Esophagus muscularis mucosa (tissue), 4 donors: ENCODE data around the gene KIF14. TPM values are rescaled to one million over a fixed set of nuclear protein-coding genes. Genes with fewer than 3 reads are reported as not detected.

Experiments
- DNase-seq: peaks from one replicate; pipeline ENCODE4 v3.0.0-alpha.2; 2017; ENCODE audit errors: extremely low spot score
- H3K27ac ChIP-seq, 4 donors: fragments of 200-600 bp; sonication (generic); replicated peaks in 1 of 4; 1 replicate in 3 of 4; 2 replicates in 1 of 4; pipeline ENCODE4 v1.5.1; 2016 to 2019; ENCODE audit warnings: mild to moderate bottlenecking in 1 of 4
- H3K27me3 ChIP-seq, 4 donors: fragments of 200-600 bp; sonication (generic); one replicate each; pipeline versions ENCODE4 v1.5.1 to v1.6.0; 2016 to 2019
- H3K36me3 ChIP-seq, 4 donors: fragments of 200-600 bp; sonication (generic); one replicate each; pipeline ENCODE4 v1.5.1; 2016 to 2019
- H3K4me1 ChIP-seq, 4 donors: fragments of 200-600 bp; sonication (generic); one replicate each; pipeline ENCODE4 v1.5.1; 2016 to 2019
- H3K4me3 ChIP-seq, 4 donors: fragments of 200-600 bp; sonication (generic); 1 replicate in 2 of 4; 2 replicates in 2 of 4; pipeline ENCODE4 v1.5.1; 2016 to 2019; ENCODE audit warnings: mild to moderate bottlenecking in 4 of 4, moderate library complexity in 1 of 4
- H3K9me3 ChIP-seq, 4 donors: fragments of 200-600 bp; sonication (generic); 1 replicate in 3 of 4; 2 replicates in 1 of 4; pipeline ENCODE4 v1.5.1; 2016 to 2019
- EP300 ChIP-seq: sonication (generic); formaldehyde crosslinking; IDR thresholded peaks from one replicate; pipeline ENCODE4 v1.6.1; 2017; ENCODE audit warnings: antibody characterized with exemption
- POLR2A ChIP-seq: fragments of 450-650 bp; IDR thresholded peaks from one replicate; pipeline ENCODE4 v1.6.1; 2017; ENCODE audit warnings: antibody characterized with exemption, moderate library complexity, mild to moderate bottlenecking, low read depth
- POLR2AphosphoS5 ChIP-seq, 2 donors: sonication (generic); formaldehyde crosslinking; IDR thresholded peaks; one replicate each; pipeline ENCODE4 v1.6.1; 2017; ENCODE audit warnings: antibody characterized with exemption in 2 of 2
- WGBS: methylation state at CpG from one replicate; pipeline ENCODE4 v1.1.5; 2018; 5-methylcytosine and 5-hydroxymethylcytosine counted together
- intact Hi-C: fragments of 100-400 bp; cut with DNase I; formaldehyde crosslinking; loops from one replicate; pipeline ENCODE4 v1.15.1; 2023
- total RNA-seq, 4 donors: library from RNA; depleted of rRNA; stranded (reverse); fragments of >200 nt; gene quantifications; one replicate each; pipeline versions ENCODE4 v1.1.0 to v1.2.1, GENCODE V29; 2016
- TF ChIP-seq, protein P1 (sequence below), 3 experiments: fragments of 200-600 bp in 2 of 3; fragments of 450-650 bp in 1 of 3; sonication (generic) in 2 of 3; IDR thresholded peaks; one replicate each; pipeline ENCODE4 v1.5.1; 2017 to 2019; ENCODE audit warnings: antibody characterized with exemption in 3 of 3, mild to moderate bottlenecking in 2 of 3, moderate library complexity in 1 of 3

KIF14 gene
- total RNA-seq, 4 donors from 2014 or later, result under 0.01 to 0.17 (median 0.17) TPM; not detected in 1

DNA sequence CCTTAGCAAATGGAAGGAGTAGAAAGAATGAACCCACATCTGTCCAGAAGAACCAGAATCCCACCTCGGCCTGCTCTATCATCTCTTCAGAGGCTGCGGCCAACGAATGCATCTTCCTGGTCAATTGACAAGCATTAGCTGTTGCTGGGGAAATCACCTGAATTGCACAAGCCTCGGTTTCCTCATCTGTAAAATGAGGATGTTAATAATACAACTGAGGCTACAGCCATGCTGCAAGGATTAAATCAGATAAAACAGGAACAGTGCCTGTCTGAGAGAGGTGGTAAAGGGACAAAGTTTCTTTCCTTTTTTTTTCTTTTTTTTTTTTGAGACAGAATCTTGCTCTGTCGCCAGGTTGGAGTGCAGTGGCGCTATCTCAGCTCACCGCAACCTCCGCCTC lies 99.8 kb downstream of the KIF14 start:
- intact Hi-C loops, result no loop called here
- Histone ChIP-seq H3K4me1 (peaks cover 0 to 13% (median 3%) of the 10 kb centered on the region in 4 donors), H3K4me3 (no peak overlapping the region), H3K27me3 (no peaks in the 10 kb centered on the region), H3K36me3 (no peaks in the 10 kb centered on the region), H3K9me3 (no peaks in the 10 kb centered on the region), H3K27ac (no peak overlapping the region)
- WGBS, result 97% methylated on average over 8 of the region's 8 CpGs
- TF ChIP-seq, protein P1, sequence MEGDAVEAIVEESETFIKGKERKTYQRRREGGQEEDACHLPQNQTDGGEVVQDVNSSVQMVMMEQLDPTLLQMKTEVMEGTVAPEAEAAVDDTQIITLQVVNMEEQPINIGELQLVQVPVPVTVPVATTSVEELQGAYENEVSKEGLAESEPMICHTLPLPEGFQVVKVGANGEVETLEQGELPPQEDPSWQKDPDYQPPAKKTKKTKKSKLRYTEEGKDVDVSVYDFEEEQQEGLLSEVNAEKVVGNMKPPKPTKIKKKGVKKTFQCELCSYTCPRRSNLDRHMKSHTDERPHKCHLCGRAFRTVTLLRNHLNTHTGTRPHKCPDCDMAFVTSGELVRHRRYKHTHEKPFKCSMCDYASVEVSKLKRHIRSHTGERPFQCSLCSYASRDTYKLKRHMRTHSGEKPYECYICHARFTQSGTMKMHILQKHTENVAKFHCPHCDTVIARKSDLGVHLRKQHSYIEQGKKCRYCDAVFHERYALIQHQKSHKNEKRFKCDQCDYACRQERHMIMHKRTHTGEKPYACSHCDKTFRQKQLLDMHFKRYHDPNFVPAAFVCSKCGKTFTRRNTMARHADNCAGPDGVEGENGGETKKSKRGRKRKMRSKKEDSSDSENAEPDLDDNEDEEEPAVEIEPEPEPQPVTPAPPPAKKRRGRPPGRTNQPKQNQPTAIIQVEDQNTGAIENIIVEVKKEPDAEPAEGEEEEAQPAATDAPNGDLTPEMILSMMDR (IDR thresholded peaks at IDR 0.05), result no peak
- TF ChIP-seq POLR2A (no peak), EP300 (no peak), POLR2AphosphoS5 (IDR thresholded peaks at IDR 0.05) (no peak)
- no peak for DNase-seq

DNA sequence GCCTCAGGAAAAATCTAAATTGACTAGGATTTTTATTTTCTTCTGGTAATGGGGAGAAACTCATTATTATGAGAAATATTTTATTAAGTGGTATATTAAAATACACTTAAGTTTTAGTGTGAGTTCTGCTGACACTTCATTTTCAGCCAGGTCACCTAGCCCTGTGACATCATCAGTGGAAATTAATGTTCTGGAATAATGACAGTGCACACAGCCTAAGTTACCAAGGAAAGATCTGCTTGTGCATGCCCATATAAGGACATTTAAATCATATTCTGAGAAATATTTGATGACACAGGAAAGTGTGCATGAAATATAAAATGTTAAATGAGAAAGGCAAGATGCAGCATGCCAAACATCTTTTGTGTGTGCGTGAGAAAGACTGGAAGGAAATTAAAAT lies 102.0 kb downstream of the KIF14 start:
- H3K4me1 ChIP-seq, result no peaks in the 10 kb centered on the region
- TF ChIP-seq, protein P1 (IDR thresholded peaks at IDR 0.05), result no peak
- TF ChIP-seq POLR2AphosphoS5 (IDR thresholded peaks at IDR 0.05) (no peak), EP300 (no peak), POLR2A (no peak)
- WGBS, result 78% methylated on average over 1 of the region's 1 CpG
- DNase-seq, result no peak
- H3K9me3 ChIP-seq, result no peaks in the 10 kb centered on the region
- intact Hi-C loops, result no loop called here
- H3K27ac ChIP-seq, result no peak overlapping the region
- no peak overlapping the region for H3K4me3 ChIP-seq
- H3K36me3 ChIP-seq, result no peaks in the 10 kb centered on the region
- peaks cover 0 to 5% (median 0%) of the 10 kb centered on the region in 4 donors for H3K27me3 ChIP-seq

DNA sequence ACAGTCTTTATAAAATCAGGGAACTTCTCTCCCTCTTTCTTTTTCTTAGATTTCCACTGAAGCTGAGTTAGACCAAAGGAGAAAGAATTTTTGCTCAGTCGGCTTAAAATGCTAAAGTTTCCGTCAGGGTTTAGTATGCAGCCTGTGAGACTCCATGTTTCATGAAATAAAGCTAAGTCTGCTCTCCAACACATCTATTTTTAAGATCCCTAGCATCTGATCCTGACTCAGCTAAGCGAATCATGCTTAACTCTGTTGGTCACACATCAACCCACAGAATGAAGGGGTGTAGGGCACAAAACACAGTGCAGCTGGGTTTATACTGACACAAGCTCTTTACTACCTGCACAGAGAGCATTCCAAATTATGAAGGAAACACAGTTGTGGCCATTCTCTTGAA lies 108.4 kb downstream of the KIF14 start:
- DNase-seq, result no peak
- no peaks in the 10 kb centered on the region for H3K36me3 ChIP-seq
- intact Hi-C loops, result loop anchor here (5.0 kb wide), 1 partner anchor 830 kb away; no protein-coding TSS in a partner anchor
- no peaks in the 10 kb centered on the region for H3K9me3 ChIP-seq
- WGBS, result 29% methylated on average over 3 of the region's 3 CpGs
- peaks cover 0 to 12% (median 0%) of the 10 kb centered on the region in 4 donors for H3K27me3 ChIP-seq
- TF ChIP-seq, protein P1 (IDR thresholded peaks at IDR 0.05), result no peak
- TF ChIP-seq POLR2A (no peak), EP300 (no peak), POLR2AphosphoS5 (IDR thresholded peaks at IDR 0.05) (no peak)
- H3K4me3 ChIP-seq, result no peak overlapping the region
- H3K27ac ChIP-seq, result no peak overlapping the region
- no peaks in the 10 kb centered on the region for H3K4me1 ChIP-seq

DNA sequence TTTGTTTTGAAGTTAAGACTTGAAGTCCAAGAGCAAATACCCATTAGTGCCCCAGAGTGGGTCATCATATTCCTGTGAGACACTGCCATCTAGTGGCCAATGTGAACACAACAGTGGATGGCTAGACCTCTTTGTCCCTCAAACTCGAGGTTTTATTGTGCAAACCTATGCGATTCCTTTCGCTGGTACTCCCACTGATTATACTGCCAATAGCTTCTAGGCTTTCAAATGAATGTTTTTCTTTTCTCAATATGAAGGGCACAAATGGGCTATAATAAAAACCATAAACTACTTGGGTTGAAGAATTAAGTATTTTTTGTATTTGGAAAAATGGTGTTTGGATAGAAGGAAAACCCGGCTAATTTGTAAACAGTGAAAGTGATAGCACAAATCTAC lies 110.3 kb downstream of the KIF14 start:
- no peak overlapping the region for H3K4me3 ChIP-seq
- TF ChIP-seq EP300 (no peak), POLR2A (no peak)
- TF ChIP-seq, protein P1 (IDR thresholded peaks at IDR 0.05), result peak; percentile 81 to 94 (median 84)
- no peak overlapping the region for H3K27ac ChIP-seq
- no peaks in the 10 kb centered on the region for H3K4me1 ChIP-seq
- peaks cover 0 to 15% (median 0%) of the 10 kb centered on the region in 4 donors for H3K27me3 ChIP-seq
- H3K36me3 ChIP-seq, result no peaks in the 10 kb centered on the region
- 23% methylated on average over 4 of the region's 4 CpGs for WGBS
- no peaks in the 10 kb centered on the region for H3K9me3 ChIP-seq
- intact Hi-C loops, result loop anchor here (5.0 kb wide), 1 partner anchor 828 kb away; no protein-coding TSS in a partner anchor
- no peak for DNase-seq

DNA sequence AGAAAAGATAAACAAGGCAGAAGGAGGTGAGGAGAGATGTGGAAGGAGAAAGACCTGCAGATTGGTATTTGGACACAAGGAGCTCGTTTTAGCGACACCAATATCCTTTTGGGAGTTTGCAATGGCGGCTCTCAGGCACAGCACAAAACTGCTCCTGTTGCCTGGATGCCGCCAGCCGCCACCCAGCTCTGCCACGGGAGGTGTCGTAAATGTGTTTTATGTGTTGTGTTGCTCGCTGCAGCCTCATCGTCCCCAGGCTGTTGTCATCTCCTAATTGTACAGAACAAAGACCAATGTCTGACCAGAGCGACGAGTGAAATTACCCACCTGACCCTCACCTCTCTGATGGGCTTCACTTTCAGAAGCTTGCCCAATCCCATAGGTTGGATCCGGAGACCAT lies 114.1 kb downstream of the KIF14 start:
- Histone ChIP-seq H3K27me3 (peaks cover 0 to 6% (median 0%) of the 10 kb centered on the region in 4 donors), H3K4me3 (no peak overlapping the region), H3K4me1 (no peaks in the 10 kb centered on the region), H3K27ac (no peak overlapping the region), H3K9me3 (no peaks in the 10 kb centered on the region), H3K36me3 (no peaks in the 10 kb centered on the region)
- 91% methylated on average over 9 of the region's 12 CpGs for WGBS
- TF ChIP-seq, protein P1 (IDR thresholded peaks at IDR 0.05), result no peak
- DNase-seq, result no peak
- intact Hi-C loops, result no loop called here
